ENCODE measurements around the gene PLCB1.
"Not testable (repeated sequence)": the region's sequence is repeated elsewhere in the genome, so short reads cannot be mapped to it uniquely, and the experiment has no call there.

Gene PLCB1

DNA sequence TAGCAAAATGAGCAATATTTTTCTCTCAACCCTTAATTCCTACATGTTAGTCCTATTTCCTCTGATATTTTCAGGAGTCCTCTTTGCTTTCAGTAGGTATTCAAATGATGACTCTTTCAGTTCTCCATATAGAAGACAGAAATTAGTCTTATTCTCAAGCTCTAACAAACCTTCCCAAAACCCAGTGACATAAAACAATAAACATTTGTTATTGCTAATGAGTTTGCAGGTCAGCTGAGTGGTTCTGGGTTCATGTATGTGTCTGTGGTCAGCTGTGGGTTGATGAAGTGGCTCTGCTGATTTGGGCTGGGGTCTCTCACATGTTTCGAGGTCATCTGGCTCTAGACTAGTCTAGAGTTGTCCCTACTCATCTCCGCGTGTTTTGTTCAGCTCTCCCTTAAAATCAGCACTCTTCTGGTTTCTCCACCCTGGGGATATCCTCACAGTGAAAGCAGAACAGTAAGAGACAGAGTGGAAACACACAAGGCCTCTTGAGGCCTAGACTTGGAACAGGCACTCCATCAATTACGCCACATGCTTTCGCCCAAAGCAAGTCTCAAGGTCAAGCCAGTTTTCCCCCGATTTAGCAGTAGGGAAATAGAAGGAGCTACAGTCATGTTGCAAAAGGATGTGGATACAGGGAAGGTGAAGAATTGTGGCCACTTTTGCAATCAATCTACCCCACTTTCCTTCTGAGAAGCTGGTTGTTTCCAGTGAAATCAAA, 273.0 kb downstream of the PLCB1 start:
- DNase-seq (ENCODE audit: low spot score) = no peak

DNA sequence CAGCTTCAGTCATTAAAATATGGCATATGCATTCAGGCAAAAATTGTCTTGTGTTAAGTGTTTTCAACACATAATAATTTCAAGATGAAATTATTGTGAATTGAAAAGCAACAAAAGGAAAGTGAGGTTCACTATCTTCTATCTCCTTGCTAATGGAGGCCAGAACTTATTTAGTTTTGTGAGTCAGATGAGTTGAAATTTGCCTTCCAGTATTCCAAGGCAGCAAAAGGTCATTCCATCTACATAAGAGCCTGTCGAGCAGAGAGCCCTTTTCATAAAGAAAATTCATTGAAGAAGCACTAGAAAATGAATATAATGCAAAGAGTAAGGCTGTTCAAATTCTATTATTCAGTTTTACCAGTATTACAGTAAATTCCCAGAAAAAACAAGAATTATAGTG, 274.3 kb downstream of the PLCB1 start:
- no peak for DNase-seq (ENCODE audit: low spot score)

DNA sequence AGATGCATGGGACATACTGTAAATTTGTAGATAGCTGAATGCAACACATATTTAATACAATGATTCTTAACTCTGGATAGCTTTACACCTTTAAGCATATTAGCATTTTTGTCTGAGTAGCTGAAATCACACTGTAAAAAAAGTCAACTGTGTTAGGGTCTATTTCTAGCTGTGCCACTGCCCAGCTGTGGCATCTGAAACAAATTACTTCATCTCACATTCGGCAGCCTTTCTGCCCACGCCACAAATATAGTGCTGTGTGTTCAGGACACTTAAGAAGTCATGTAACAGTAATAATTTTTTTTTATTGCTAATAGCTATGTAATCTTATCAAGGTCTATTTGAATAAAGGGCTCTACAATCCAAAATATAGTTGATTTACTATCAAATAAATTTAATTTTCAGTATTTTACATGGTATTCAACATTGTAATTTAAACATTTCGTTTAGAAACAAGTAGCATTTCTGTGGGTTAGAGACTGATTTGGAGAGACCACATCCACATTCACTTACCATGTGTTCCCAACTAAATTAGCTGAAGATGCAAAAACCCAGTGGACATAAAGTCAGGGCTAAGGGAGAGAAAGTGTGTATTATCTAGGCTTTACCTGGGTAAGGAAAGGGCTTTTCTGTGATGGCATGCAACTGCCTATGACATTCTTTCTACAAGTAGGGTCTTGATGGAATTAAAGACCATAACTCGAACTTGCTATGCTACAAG, 276.7 kb downstream of the PLCB1 start:
- no peak for DNase-seq (ENCODE audit: low spot score)

DNA sequence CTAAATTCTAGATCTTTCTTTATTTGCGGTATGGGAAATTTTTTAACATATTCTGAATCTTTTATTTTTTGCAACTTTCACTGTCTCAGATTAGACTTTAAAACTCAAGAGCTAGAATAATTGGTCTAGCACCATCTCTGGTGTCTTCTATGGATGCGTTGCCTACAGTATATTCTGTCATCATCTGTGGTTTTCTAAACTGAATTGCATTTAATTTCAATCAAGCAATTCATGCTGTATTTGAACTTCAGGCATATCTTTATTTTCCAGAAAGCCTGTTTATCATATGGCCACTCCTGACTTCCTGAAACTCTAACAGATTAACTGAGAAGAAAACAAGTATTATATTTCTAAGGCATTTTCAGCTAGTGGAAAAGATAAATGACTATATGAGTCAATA, 281.6 kb downstream of the PLCB1 start:
- no peak for DNase-seq (ENCODE audit: low spot score)

DNA sequence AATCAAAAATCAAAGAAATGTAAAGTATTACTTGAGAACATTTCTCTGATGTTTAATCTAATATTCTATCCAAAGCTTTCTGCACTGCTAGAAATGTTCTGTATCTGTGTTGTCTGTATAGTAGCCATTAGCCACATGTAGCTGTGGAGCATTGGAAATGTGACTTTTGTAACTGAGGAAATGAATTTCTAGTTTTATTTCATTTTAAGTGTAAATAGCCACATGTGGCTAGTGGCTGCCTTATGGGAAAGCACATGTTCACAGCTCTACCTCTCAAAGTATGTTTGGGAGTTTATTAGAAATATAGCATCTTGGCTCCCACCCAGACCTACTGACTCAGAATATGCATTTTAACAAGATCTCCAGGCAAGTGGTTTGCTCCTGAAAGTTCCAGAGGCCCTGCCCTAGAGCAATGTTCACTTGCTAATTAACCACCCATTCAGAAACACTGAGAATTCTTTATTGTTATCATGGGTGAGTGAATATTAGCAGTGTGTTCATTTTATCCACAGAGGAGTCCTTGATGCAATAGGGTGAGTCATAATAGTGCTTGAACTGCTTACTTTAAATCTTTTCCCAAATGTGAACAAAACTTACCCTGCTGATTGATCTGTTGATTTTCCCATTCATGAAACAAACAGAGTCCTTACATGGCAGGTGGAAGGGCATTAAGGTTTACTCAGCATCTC, 282.7 kb downstream of the PLCB1 start:
- DNase-seq (ENCODE audit: low spot score) = peak; percentile 28

DNA sequence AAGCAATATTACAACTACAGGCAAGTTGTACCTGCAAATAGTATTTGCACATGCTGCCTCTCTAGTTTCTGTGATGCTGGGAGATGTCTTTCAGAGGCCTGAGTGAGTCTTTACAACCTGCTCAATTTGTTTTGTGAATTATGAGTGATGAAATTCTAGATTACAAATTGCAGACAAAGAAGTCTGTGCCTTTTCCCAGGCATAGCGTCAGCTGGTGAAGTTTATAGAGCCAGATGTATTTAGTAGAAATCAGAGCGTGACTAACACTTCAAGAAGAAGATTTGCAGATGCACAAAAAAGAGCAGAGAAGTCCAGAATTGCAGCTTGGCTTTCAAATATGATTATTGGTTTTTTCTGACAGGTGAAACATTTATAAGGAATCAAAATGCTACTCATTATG, 289.9 kb downstream of the PLCB1 start:
- no peak for DNase-seq (ENCODE audit: low spot score)

DNA sequence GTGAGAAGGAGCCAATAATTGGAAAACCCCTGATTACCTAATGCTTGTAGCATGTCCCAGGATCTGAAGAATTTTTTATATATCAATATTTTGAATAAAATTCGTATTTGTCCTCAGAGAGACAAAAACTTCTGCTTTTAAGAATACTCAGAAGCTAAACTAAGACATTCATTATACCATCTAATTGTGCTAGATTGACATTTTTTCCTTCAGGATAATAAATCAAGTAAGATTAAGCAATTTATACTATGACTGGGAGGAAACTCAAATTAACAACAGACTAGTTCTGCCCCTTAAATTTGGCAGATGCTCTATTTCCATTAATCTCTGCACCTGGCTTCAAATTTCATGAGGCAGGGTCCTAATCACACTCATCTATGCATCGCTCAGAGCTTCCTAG, 291.4 kb downstream of the PLCB1 start:
- DNase-seq (ENCODE audit: low spot score) = no peak

DNA sequence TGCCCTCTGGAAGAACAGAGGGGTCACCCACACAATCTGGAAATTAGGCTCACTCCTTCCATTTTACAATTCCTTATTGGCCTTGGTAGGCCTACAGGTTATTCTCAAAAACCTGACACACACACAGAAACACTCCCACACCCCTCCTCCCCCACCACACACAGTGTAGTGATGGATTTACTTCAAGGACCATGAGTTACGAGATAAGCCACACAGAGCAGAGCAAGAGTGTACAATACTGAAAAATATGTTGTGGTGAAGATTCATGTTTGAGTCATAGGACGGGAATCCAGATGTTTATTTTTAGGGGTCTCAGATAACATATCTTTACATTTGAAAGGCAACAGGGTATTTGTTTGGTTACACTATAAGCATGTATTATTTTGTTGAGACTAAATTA, 291.9 kb downstream of the PLCB1 start:
- DNase-seq (ENCODE audit: low spot score) = peak; percentile 12

DNA sequence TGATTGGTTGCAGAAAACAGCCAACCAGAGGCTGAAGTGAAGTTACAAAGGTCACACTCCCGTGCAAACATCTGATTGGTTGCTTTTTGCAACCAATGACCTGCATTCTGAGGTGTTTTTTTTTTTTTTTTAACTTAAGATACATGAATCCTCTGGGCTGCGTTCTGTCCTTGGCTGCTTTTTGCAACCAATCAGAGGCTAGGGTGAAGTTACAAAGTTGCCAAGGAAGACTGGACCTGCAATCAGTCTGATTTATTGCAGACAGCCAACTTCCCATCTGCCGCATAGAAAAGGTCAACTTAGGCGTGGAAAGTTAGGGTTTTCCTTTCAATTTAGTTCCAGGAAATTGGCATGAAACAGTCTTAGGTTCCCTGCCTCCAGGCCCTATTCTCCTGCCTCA, 292.9 kb downstream of the PLCB1 start:
- DNase-seq (ENCODE audit: low spot score) = no peak

DNA sequence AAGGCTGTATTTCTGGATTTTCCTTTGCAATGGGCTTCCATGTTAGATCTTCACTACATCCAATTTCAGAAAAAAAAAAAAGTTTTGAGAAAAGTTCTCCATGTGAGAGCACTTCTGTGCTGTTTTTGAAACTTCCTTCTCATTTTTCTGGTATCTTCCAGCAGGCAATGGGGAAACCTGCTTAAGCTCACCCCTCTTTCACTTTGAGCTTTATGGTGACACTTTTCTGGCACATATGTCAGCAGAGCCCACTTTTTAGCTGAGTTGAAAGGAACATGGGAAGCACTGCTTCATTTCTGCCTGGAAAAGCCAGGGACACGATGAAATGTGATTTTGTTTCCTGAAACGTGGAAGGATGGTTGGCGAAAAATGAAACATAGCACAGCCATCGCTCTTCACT, 293.7 kb downstream of the PLCB1 start:
- DNase-seq (ENCODE audit: low spot score) = no peak

DNA sequence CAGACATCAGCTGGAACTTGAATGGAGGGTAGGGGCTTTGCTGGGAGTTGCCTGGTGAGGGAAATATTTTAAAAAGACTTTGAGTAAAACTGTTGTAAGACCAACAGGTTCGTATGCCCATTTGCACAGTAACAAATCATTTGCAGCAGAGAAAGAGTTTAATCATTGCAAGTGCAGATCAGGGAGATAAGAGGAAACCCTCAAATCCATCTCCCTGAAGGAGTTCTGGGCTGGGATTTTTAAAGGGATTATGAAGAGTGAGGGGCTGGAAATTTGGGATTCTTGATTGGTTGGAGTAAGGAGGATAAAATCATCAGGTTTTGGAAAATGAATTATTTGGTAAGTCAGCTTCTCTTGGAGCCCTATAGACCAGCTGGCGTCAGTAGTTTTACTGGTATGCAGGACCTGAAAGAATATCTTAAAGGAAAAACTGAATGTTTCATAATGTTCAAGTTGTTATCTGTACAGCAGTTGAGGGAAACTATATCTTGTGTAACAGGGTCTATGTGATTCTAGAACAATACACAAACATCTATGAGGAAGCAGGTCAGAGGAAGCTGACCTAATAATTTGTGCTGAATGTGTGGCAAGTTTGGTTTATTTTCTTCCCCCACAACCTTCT, 295.5 kb downstream of the PLCB1 start:
- DNase-seq (ENCODE audit: low spot score) = no peak

DNA sequence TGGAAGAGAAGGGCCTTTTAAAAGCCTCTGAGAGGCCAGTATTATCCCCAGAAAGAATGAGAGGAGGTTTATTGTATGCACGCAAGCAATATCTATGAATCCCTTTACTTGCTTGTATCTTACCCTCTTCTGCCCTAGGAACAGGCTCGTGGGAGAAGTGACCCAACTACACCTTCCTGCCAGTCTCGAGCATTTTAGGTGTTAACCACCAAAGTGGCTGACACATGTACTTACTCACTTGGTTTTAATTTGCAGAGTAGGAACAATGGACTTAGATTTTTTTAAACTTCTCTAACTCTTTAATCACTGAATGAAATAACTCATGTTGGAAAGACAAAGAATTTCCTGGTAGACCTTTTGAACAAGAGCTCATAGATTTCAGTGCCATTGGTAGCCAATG, 296.9 kb downstream of the PLCB1 start:
- DNase-seq (ENCODE audit: low spot score) = no peak

DNA sequence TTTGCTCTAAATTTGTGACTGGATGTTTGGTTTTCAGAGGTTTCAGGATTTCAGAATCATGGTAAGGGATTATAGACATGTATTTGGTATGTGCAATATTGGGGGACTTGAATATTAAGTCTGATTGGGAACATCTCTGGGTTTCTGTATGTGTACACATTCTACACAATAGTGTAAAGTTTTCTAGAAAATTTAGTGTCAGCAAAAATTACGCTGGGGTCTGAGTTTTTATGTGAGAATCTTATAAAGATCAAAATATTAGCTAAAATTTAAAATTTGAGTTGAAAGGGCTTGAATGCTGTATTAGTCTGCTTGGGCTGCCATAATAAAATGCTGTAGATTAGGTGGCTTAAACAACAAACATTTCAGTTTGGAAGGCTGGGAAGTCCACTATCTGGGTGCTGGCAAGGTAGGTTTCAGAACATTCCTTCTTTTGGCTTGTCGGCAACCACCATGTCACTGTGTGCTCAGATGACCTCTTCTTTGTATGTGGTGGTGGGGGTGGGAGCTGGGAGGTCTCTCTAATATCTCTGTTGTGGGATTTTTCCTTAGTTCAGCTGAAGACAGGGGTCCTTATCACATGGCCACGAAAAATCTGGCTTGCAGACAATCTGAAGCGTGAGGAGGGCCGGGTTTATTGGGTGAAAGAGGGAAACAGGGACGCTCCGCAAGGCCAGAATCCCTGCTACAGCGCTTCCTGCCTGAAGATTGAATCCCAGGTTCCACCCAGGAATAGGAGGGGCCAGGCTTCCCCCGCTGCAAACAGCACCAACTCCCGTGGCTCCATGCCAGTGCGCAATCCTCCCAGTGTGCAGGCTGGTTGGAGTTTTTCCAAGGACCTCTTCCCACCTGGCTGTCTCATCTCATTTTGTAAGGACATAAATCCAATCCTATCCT, 299.7 kb downstream of the PLCB1 start:
- DNase-seq (ENCODE audit: low spot score) = no peak

DNA sequence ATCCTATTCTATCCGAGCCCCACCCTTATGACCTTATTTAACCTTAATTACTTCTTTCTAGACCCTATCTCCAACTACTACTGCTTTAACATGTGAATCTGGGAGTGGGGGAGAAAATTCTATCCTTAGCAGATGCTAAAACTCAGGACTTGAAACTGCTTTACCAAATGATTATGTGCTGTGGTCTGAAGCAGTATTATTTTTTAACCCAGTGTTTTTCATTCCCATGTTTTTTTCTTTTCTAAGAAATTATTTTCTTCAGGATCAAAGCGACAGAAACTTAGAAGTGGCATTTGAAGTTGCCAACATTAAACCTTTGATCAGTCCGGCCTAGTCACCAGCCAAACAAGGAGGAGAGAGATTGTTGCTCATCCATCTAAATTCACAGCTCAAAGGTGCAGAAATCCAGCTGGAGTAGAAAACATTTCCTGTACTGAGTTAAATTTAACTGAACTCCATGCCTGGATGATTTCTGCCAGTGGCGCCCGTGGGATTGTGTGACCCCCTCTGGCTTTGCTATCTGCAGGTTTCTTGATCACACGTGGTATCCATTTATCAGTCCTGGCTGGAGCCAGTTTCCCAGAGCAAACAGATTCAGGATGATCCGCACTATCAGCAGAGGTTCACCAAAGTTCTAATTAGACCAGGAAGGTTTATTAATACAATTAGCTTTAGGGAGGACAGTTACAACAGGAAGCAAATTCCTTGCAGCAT, 300.5 kb downstream of the PLCB1 start:
- no peak for DNase-seq (ENCODE audit: low spot score)

DNA sequence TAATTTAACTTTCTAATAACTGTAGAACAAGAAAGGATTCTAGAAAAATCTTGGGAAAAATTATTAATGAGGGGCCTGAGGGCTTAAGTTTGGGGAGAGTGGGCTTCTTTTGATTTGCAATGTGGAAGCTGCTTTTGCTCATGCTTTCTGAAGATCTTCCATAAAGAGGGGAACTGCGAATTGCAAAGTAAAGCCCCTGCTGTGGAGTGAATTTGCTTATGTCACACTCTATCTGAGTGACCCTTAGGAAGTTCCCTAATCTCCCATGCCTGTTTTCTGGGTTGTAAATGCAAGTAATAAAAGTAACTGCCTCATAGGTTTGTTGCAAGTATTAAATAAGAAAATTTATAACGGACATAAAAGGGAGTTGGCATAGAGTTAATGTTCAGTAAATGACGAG, 301.2 kb downstream of the PLCB1 start:
- no peak for DNase-seq (ENCODE audit: low spot score)

DNA sequence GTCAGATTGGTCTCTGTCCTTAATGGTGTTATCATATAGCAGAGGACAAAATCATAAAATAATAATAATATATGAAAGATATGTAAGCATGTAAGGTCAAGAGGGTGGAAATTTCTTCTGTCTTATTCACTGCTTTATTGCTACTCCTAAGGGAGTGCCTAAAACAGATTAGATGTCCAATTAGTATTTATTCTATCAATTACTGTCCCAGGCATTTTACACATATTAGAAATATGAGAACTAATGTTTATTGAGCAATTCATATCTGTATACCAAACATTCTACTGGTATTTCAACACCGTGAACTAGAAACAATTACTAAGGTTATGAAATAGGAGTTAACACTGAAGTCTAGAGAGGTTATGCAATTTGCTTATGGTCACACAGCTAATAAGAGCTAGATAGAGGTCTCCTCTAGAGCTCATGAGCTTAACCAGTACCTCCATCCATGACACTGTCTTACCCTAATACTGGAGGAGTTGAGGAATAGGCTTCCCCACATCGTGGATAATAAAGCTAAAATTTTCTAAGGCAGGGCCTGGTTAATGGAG, 302.3 kb downstream of the PLCB1 start:
- no peak for DNase-seq (ENCODE audit: low spot score)

DNA sequence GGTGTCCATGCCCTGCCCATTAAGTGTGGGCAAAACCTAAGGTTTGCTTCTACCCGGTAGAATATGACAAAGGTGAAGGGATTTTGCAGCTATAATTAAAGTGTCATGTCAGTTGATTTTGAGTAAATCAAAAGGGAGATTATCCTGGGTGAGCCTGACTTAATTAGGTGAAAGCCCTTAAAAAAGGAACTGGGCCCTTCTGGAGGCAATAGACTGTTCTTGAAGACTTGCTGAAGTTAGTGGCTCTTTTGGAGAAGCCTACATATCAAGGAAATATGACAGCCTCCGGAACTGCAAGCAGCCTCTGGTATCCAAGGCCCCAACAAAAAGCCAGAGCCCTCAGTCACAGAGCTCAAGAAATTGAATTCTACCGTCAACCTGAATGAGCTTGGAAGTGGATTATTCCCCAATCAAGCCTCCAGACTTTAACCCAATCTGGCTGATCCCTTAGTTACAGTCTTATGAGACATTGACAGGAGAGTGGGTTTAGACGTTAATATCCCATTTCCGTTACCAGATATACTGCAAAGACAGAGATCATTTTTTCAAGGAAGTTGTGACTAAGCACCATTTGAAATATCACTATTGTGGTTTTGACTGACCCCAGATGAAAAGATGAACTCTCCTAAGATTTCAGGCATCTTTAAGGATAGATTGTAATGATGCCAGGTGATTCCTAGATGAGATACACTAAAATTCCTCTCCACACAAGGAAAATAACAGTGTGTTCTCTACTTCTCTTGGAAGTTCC, 303.4 kb downstream of the PLCB1 start:
- DNase-seq (ENCODE audit: low spot score) = no peak

DNA sequence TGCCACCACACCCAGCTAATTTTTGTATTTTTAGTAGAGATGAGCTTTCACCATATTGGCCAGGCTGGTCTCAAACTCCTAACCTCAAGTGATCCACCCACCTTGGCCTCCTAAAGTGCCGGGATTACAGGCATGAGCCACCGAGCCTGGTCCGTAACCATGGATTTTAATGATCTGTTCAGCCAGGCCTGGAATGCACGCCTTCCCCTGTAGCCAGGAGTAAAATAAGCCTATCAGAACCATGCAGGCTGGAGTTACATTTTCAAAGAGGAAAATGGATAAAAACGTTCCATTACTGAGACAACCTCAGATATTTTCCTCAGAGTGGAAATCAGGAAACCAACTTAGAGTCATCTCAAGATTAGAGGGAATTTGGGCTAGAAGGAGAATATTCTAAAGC, 304.9 kb downstream of the PLCB1 start:
- not testable (repeated sequence) for DNase-seq (ENCODE audit: low spot score)

DNA sequence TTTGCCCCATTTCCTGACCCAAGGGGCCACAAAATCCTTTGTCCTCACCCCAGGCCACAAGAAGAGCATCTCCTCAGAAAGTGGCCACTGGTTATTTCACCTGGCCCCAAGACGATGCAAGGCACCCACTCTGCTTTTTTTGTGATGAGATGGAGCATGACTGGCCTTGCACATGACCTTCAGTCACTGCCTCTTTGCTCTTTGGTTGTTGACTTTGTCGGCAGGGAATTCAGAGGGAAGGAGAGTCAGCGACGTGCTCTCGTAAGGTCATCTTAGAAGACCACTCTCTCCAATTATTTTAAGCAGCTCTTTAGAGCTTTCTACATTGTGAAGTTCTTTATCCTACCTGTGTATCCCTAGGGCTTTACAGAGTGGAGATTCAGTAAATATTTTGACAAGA, 306.7 kb downstream of the PLCB1 start:
- no peak for DNase-seq (ENCODE audit: low spot score)

DNA sequence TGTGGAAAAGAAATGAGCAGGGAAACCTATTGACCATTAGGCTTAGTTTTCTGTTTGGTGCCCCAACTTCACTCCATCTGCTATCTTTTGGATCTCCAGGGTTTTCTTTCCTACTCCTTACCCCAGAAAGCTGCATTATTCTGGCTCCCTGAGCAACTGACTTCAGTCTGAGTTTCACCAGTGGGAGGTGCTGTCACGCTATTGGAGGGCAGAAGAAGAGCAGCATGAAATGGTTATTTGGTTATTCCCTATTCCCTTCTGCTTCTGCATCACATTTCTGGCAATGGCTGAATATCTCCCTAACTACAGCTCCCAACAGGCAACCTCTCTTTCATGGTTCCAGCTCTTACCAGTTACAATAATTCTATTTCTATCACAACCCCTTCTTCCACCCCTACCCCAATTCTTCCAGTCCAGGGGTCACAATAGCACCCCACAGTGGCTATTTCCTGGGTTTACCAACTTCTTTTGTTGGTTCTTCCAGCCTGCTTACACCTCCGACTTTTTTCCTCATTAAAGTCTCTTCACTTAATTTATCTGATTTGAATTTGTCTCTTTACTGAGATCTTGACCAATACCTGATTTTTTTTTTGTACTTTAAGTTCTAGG, 311.5 kb downstream of the PLCB1 start:
- no peak for DNase-seq (ENCODE audit: low spot score)

Data from AG08396 (cell line).